HepG2 (cell line): ENCODE results near the gene PAK6. TPM values are rescaled to one million over a fixed set of nuclear protein-coding genes. Genes with fewer than 3 reads are reported as not detected.

Source experiments
- ATAC-seq: fragments of 200-7000 bp; cut with Tn5 transposase; 3 replicates; pipeline ENCODE4 v1.9.1; 2020; ENCODE audit warnings: mild to moderate bottlenecking, moderate library complexity
- BruUV-seq: library from RNA; stranded (reverse); fragments of 400-500 nt; replicated peaks from 2 replicates; lab custom pipeline; 2021; lab: Mats Ljungman, UMichigan
- CTCF ChIA-PET: fragments of 300-600 bp; formaldehyde crosslinking; extraction: SDS; loops from one replicate; lab custom pipeline; 2021; ENCODE audit warnings: low total read pairs, inconsistent platforms, low intra/inter-chr PET ratio; lab: Yijun Ruan, JAX
- POLR2A ChIA-PET: fragments of 350-600 bp; sonication (Branson Sonifier 250); formaldehyde crosslinking; loops from one replicate; lab custom pipeline; 2020; ENCODE audit warnings: antibody characterized with exemption, inconsistent platforms; lab: Yijun Ruan, JAX
- DNase-seq: peaks from one replicate; pipeline ENCODE4 v3.0.0-alpha.2; 2015; ENCODE audit warnings: low spot score
- FAIRE-seq: peaks from 3 replicates; lab custom pipeline; 2011; peaks lifted over from hg19 to GRCh38; lab: Jason Lieb, UNC
- H2AFZ ChIP-seq: one replicate; pipeline ENCODE4 v1.6.1; 2011; ENCODE audit warnings: low read length, inconsistent platforms
- H3K27ac ChIP-seq: fragments of 300-600 bp; 3 replicates; pipeline ENCODE4 v1.8.0; 2011; ENCODE audit warnings: mixed run types, mild to moderate bottlenecking, mixed read lengths, low read length, inconsistent platforms; ENCODE audit not compliant: insufficient read depth; ENCODE audit errors: extremely low read length
- H3K27me3 ChIP-seq, 2 experiments: fragments of 200-600 bp in 1 of 2; 2 replicates in 1 of 2; 3 replicates in 1 of 2; pipeline versions ENCODE4 v1.6.0 to v1.8.0; 2011; ENCODE audit warnings: low read length in 2 of 2, mild to moderate bottlenecking in 2 of 2, moderate library complexity in 2 of 2, inconsistent platforms in 1 of 2; ENCODE audit not compliant: insufficient read depth in 2 of 2, control insufficient read depth in 1 of 2
- H3K36me3 ChIP-seq, 2 experiments: fragments of 200-600 bp in 1 of 2; replicated peaks in 1 of 2; 2 replicates in 1 of 2; 3 replicates in 1 of 2; pipeline versions ENCODE4 v1.5.1 to v1.8.0; 2011; ENCODE audit warnings: low read length in 2 of 2, inconsistent platforms in 1 of 2; ENCODE audit not compliant: insufficient read depth in 2 of 2, control insufficient read depth in 1 of 2
- H3K4me1 ChIP-seq: 2 replicates; pipeline ENCODE4 v1.5.1; 2012; ENCODE audit warnings: low read length, inconsistent platforms; ENCODE audit not compliant: insufficient read depth
- H3K4me2 ChIP-seq: 2 replicates; pipeline ENCODE4 v1.6.0; 2011; ENCODE audit warnings: low read depth, low read length, inconsistent platforms
- H3K4me3 ChIP-seq, 3 experiments: fragments of 200-600 bp in 1 of 3; sonication (generic), shearing (Covaris generic) in 1 of 3; replicated peaks in 1 of 3; 2 replicates each; pipeline ENCODE4 v1.5.1; 2011 to 2016; ENCODE audit warnings: low read length in 3 of 3, inconsistent platforms in 2 of 3, low read depth in 2 of 3, mild to moderate bottlenecking in 2 of 3, control low read depth in 1 of 3, mixed read lengths in 1 of 3; ENCODE audit not compliant: insufficient read depth in 1 of 3
- H3K79me2 ChIP-seq: one replicate; pipeline ENCODE4 v1.6.1; 2011; ENCODE audit warnings: low read length, inconsistent platforms; ENCODE audit not compliant: insufficient read depth
- H3K9ac ChIP-seq: 2 replicates; pipeline ENCODE4 v1.6.0; 2011; ENCODE audit warnings: mild to moderate bottlenecking, low read depth, low read length, inconsistent platforms; ENCODE audit not compliant: insufficient read depth
- H3K9me3 ChIP-seq: 2 replicates; pipeline ENCODE4 v1.5.1; 2012; ENCODE audit warnings: mild to moderate bottlenecking, low read length
- H4K20me1 ChIP-seq: 2 replicates; pipeline ENCODE4 v1.6.0; 2011; ENCODE audit warnings: inconsistent platforms, mild to moderate bottlenecking, low read length, moderate library complexity; ENCODE audit not compliant: insufficient read depth
- ARNTL ChIP-seq: sonication (generic); formaldehyde crosslinking; IDR thresholded peaks from 2 replicates; pipeline ENCODE4 v1.4.0; 2020; ENCODE audit warnings: mild to moderate bottlenecking, missing genetic modification reagents
- FOXP4 ChIP-seq: sonication (generic); formaldehyde crosslinking; IDR thresholded peaks from 2 replicates; pipeline ENCODE4 v1.4.0; 2020; ENCODE audit warnings: missing genetic modification reagents
- HBP1 ChIP-seq: IDR thresholded peaks from 2 replicates; pipeline ENCODE4 v1.6.1; 2016; ENCODE audit warnings: low read depth, control low read depth
- HES4 ChIP-seq: sonication (generic); formaldehyde crosslinking; IDR thresholded peaks from 2 replicates; pipeline ENCODE4 v1.9.0; 2021; ENCODE audit warnings: mild to moderate bottlenecking, missing genetic modification reagents, borderline replicate concordance
- KDM6A ChIP-seq: IDR thresholded peaks from 2 replicates; pipeline ENCODE4 v1.6.1; 2016; ENCODE audit warnings: low read depth
- MAX ChIP-seq: IDR thresholded peaks from 2 replicates; pipeline ENCODE4 v1.6.1; 2012; ENCODE audit warnings: inconsistent platforms
- PHF5A ChIP-seq: IDR thresholded peaks from one replicate; pipeline ENCODE4 v1.6.1; 2018; ENCODE audit warnings: low read depth, missing genetic modification reagents; ENCODE audit not compliant: unreplicated experiment
- PITX1 ChIP-seq: sonication (generic); formaldehyde crosslinking; IDR thresholded peaks from 2 replicates; pipeline ENCODE4 v1.5.1; 2020; ENCODE audit warnings: mild to moderate bottlenecking, missing genetic modification reagents
- SIN3B ChIP-seq: fragments of 150-350 bp; IDR thresholded peaks from 2 replicates; pipeline ENCODE4 v1.6.1; 2014; ENCODE audit warnings: low read length
- SP140L ChIP-seq: sonication (generic); formaldehyde crosslinking; IDR thresholded peaks from 2 replicates; pipeline ENCODE4 v1.4.0; 2020; ENCODE audit warnings: missing genetic modification reagents, borderline replicate concordance
- U2AF2 ChIP-seq: fragments of 200-400 bp; formaldehyde crosslinking; IDR thresholded peaks from 2 replicates; pipeline ENCODE4 v1.6.1; 2017; ENCODE audit warnings: low read depth, mild to moderate bottlenecking, low read length
- ZC3H4 ChIP-seq: sonication (generic); formaldehyde crosslinking; IDR thresholded peaks from 2 replicates; pipeline ENCODE4 v1.4.0; 2020; ENCODE audit warnings: missing genetic modification reagents, borderline replicate concordance
- ZEB1 ChIP-seq: IDR thresholded peaks from 2 replicates; pipeline ENCODE4 v1.6.1; 2012; ENCODE audit warnings: mild to moderate bottlenecking, low read depth, inconsistent platforms; ENCODE audit not compliant: insufficient replicate concordance
- ZNF350 ChIP-seq: sonication (generic); formaldehyde crosslinking; IDR thresholded peaks from 2 replicates; pipeline ENCODE4 v1.4.0; 2020; ENCODE audit warnings: mild to moderate bottlenecking, low read depth, missing genetic modification reagents, borderline replicate concordance
- ZNF510 ChIP-seq: sonication (generic); formaldehyde crosslinking; IDR thresholded peaks from 2 replicates; pipeline ENCODE4 v1.4.0; 2020; ENCODE audit warnings: low read depth, mild to moderate bottlenecking, missing genetic modification reagents
- ZNF605 ChIP-seq: sonication (generic); formaldehyde crosslinking; IDR thresholded peaks from 2 replicates; pipeline ENCODE4 v1.8.0; 2022; ENCODE audit warnings: mild to moderate bottlenecking, missing genetic modification reagents
- ZNF687 ChIP-seq: sonication (generic); formaldehyde crosslinking; IDR thresholded peaks from 2 replicates; pipeline ENCODE4 v1.5.1; 2020; ENCODE audit warnings: mild to moderate bottlenecking, missing genetic modification reagents, moderate library complexity
- WGBS: methylation state at CpG from one replicate; pipeline ENCODE4 v1.1.6; 2017; ENCODE audit warnings: low lambda C conversion rate; 5-methylcytosine and 5-hydroxymethylcytosine counted together
- in situ Hi-C: cut with HindIII; loops from 2 replicates; pipeline ENCODE4 v1.10.0; 2017; ENCODE audit warnings: low pct_unique_long_range_greater_than_20kb; ENCODE audit not compliant: extremely low pct_ligation_motif_present
- intact Hi-C: fragments of 100-400 bp; cut with micrococcal nuclease; formaldehyde crosslinking; loops from one replicate; pipeline ENCODE4 v1.10.0; 2022; ENCODE audit not compliant: unreplicated experiment
- polyA plus RNA-seq, 8 experiments: library from polyadenylated mRNA; depleted of rRNA in 3 of 8; stranded (reverse) in 7 of 8; unstranded in 1 of 8; fragments of >200 nt; fragmentation: Illumina TruSeq in 4 of 8; extraction: Trizol in 4 of 8; gene quantifications; 2 replicates each; pipeline versions ENCODE4 v1.2.1 to v1.2.3, GENCODE V29; 2011 to 2016; ENCODE audit warnings: low read depth in 4 of 8, missing spikeins in 1 of 8, mixed read lengths in 1 of 8; ENCODE audit not compliant: insufficient read depth in 1 of 8
- total RNA-seq, 5 experiments: library from RNA; depleted of rRNA; stranded (reverse); fragments of >200 nt; fragmentation: Illumina TruSeq; extraction: Trizol; gene quantifications; 2 replicates each; pipeline ENCODE4 v1.2.3, GENCODE V29; 2016; ENCODE audit warnings: low read depth in 1 of 5

PAK6 gene
- total and polyA plus RNA-seq, 2 of the 13 experiments (the other 11 are each of a cell fraction or from before 2014, with no cell fraction given), result 0.07 TPM; not detected in 1

- FAIRE-seq (no peak), DNase-seq (no peak), ATAC-seq (no peak)
- WGBS, result 31% methylated on average over 8 of the region's 8 CpGs
- Histone ChIP-seq H3K4me1 (peaks cover 20% of the 10 kb centered on the region), H2AFZ (no peak overlapping the region), H3K4me3 (no peak overlapping the region), H3K9ac (no peak overlapping the region), H3K9me3 (no peaks in the 10 kb centered on the region), H3K79me2 (no peaks in the 10 kb centered on the region), H4K20me1 (no peaks in the 10 kb centered on the region), H3K4me2 (no peak overlapping the region), H3K27me3 (peaks cover 3 to 40% of the 10 kb centered on the region in 2 experiments; a peak in 4 of 5 replicates), H3K36me3 (no peaks in the 10 kb centered on the region), H3K27ac (no peak overlapping the region)
- no TSS peak for BruUV-seq
- ChIA-PET CTCF (no interaction called here), POLR2A (no interaction called here)
- TF ChIP-seq ZEB1, result no peak
- no peak for TF ChIP-seq MAX
- no peak for TF ChIP-seq ZNF687 (CRISPR knock-in tag)
- no peak for TF ChIP-seq SP140L
- no peak for TF ChIP-seq FOXP4 (CRISPR knock-in tag)
- TF ChIP-seq U2AF2, result no peak
- TF ChIP-seq KDM6A (CRISPR knock-in tag), result no peak
- TF ChIP-seq ZNF510 (CRISPR knock-in tag), result no peak
- no peak for TF ChIP-seq SIN3B
- TF ChIP-seq ZNF350 (CRISPR knock-in tag), result no peak
- TF ChIP-seq HES4 (CRISPR knock-in tag), result no peak
- TF ChIP-seq ARNTL (CRISPR knock-in tag), result no peak
- no peak for TF ChIP-seq HBP1 (CRISPR knock-in tag)
- TF ChIP-seq ZC3H4 (CRISPR knock-in tag), result no peak
- TF ChIP-seq ZNF605 (CRISPR knock-in tag), result no peak
- no peak for TF ChIP-seq PHF5A (CRISPR knock-in tag)
- no peak for TF ChIP-seq PITX1 (CRISPR knock-in tag)
- in situ Hi-C loops, result no loop called here
- intact Hi-C loops, result no loop called here
These were observed 19.7 kb downstream of the PAK6 start for GRCh38 chr15:40258544-40258943.
